Cardiac fibroblast (primary cell): ENCODE results near the gene ABCC3.

Experiments
- DNase-seq, 2 donors: peaks; one replicate each; pipeline versions ENCODE4 v3.0.0 to v3.0.0-alpha.2; 2010; ENCODE audit warnings: low read depth in 2 of 2
- H3K4me3 ChIP-seq, 2 donors: replicated peaks in 1 of 2; 1 replicate in 1 of 2; 2 replicates in 1 of 2; pipeline ENCODE4 v1.5.1; 2011; ENCODE audit warnings: low read depth in 2 of 2, low read length in 2 of 2, mild to moderate bottlenecking in 2 of 2, moderate library complexity in 1 of 2
- CTCF ChIP-seq: IDR thresholded peaks from one replicate; pipeline ENCODE4 v1.5.1; 2011; ENCODE audit warnings: low read depth, mild to moderate bottlenecking, low read length, inconsistent platforms

The ABCC3 gene

GRCh38 chr17:50739098-50739497 lies 104.4 kb downstream of the ABCC3 start:
- no peak for DNase-seq
- TF ChIP-seq CTCF, result no peak
- H3K4me3 ChIP-seq, result no peak overlapping the region
